ENCODE measurements around the gene ARTN. TPM values are rescaled to one million over a fixed set of nuclear protein-coding genes. Genes with fewer than 3 reads are reported as not detected.
A peak's percentile ranks its signal among the peaks of the same experiment; 100 is the strongest.

Gene ARTN
- total RNA-seq, 2 donors from 2014 or later = 1.2 TPM; not detected in 1

DNA sequence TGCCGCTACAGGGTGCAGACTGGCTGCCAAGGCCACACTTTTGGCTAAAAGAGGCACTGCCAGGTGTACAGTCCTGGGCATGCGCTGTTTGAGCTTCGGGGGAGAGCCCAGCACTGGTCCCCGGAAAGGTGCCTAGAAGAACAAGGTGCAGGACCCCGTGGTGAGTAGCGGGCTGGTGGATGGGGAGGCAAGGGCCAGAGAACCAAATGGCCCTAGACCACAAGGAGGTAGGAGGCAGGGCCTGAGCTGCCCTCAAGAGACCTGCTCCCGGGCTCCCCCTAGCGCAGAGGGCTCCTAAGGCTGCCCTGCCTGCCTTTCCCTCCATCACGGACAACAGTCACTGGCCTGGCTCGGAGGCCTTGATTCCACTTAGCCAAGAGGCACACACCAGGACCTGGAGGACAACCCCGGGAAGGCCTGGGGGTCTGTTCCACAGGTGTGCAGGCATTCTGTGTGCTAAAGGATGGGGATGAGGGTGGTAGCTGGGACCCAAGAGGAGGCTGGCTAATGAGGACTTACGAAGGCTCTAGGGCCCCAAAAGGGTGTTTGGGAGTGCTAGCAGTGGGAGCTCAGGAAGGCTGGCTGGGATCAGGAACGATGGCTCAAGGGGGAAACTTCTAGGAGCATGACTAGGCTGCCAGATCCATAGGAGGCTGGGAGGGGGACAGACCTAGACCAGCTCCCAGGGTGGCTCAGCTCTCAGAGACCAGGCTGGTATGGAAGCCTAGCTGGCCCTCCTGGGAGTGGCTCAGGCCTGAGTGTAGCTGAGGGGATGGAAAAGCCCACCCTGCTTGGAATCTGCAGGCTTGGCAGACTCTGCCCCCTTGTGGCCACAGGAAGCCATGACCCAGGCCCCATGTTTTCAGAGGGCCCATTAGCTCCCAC is 742 bp downstream of the ARTN start:
- H3K27ac Mint-ChIP-seq = no peak overlapping the region
- no peaks in the 10 kb centered on the region for H3K9me3 Mint-ChIP-seq
- H3K4me3 Mint-ChIP-seq = no peak overlapping the region
- H3K27me3 Mint-ChIP-seq = peaks cover 9 to 20% of the 10 kb centered on the region in 2 donors
- no peaks in the 10 kb centered on the region for H3K36me3 Mint-ChIP-seq
- peak; percentile 67 for DNase-seq (ENCODE audit: low spot score)
- peaks cover 0 to 15% of the 10 kb centered on the region in 2 donors for H3K4me1 Mint-ChIP-seq (ENCODE audit: low read depth in 2 of 2)
- peak; percentile 63 for ATAC-seq

DNA sequence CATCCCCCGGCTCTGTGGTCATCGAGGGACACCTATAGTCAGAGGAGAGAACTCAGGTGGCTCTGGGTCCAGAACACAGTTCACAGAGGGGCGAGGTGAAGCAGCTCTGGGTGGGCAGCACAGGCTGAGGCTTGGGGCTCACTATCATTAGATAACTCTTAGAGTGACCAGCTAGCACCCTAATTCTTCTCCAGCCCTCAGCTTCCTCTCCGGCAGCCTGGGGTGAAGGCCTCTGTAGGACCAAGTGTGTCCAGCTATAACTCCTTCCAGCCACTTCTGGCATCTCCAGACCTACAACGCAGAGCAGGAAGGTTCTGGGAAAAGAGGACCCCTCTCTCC is 1.4 kb downstream of the ARTN start:
- no peaks in the 10 kb centered on the region for H3K36me3 Mint-ChIP-seq
- peaks cover 9 to 20% of the 10 kb centered on the region in 2 donors for H3K27me3 Mint-ChIP-seq
- H3K27ac Mint-ChIP-seq = no peak overlapping the region
- H3K4me3 Mint-ChIP-seq = no peak overlapping the region
- no peak for ATAC-seq
- peaks cover 0 to 17% of the 10 kb centered on the region in 2 donors for H3K4me1 Mint-ChIP-seq (ENCODE audit: low read depth in 2 of 2)
- DNase-seq (ENCODE audit: low spot score) = no peak
- H3K9me3 Mint-ChIP-seq = no peaks in the 10 kb centered on the region

DNA sequence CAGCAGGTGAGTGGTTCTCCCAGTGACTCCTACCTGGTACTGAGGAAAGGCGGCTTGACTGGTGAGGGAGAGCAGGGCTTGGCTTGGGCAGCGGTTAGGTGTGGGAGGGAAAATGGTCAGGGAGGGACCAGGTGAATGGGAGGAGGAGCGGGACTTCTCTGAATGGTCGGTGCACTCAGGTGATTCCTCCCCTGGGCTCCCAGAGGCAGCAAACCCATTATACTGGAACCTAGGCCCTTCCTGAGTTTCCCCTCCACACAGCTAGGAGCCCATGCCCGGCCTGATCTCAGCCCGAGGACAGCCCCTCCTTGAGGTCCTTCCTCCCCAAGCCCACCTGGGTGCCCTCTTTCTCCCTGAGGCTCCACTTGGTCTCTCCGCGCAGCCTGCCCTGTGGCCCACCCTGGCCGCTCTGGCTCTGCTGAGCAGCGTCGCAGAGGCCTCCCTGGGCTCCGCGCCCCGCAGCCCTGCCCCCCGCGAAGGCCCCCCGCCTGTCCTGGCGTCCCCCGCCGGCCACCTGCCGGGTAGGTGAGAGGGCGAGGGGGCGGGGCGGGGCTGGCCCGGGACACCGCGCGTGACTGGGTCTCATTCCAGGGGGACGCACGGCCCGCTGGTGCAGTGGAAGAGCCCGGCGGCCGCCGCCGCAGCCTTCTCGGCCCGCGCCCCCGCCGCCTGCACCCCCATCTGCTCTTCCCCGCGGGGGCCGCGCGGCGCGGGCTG is 2.3 kb downstream of the ARTN start:
- Mint-ChIP-seq H3K36me3 (no peaks in the 10 kb centered on the region), H3K4me3 (no peak overlapping the region), H3K27me3 (peaks cover 9 to 20% of the 10 kb centered on the region in 2 donors), H3K27ac (no peak overlapping the region), H3K4me1 (ENCODE audit: low read depth in 2 of 2) (peaks cover 0 to 20% of the 10 kb centered on the region in 2 donors), H3K9me3 (no peaks in the 10 kb centered on the region)
- ATAC-seq = no peak
- DNase-seq (ENCODE audit: low spot score) = no peak

DNA sequence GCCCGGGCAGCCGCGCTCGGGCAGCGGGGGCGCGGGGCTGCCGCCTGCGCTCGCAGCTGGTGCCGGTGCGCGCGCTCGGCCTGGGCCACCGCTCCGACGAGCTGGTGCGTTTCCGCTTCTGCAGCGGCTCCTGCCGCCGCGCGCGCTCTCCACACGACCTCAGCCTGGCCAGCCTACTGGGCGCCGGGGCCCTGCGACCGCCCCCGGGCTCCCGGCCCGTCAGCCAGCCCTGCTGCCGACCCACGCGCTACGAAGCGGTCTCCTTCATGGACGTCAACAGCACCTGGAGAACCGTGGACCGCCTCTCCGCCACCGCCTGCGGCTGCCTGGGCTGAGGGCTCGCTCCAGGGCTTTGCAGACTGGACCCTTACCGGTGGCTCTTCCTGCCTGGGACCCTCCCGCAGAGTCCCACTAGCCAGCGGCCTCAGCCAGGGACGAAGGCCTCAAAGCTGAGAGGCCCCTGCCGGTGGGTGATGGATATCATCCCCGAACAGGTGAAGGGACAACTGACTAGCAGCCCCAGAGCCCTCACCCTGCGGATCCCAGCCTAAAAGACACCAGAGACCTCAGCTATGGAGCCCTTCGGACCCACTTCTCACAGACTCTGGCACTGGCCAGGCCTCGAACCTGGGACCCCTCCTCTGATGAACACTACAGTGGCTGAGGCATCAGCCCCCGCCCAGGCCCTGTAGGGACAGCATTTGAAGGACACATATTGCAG is 3.0 kb downstream of the ARTN start:
- H3K27me3 Mint-ChIP-seq = peaks cover 9 to 20% of the 10 kb centered on the region in 2 donors
- H3K27ac Mint-ChIP-seq = no peak overlapping the region
- peak overlapping the region; percentile 59 for H3K4me3 Mint-ChIP-seq
- H3K36me3 Mint-ChIP-seq = no peaks in the 10 kb centered on the region
- H3K9me3 Mint-ChIP-seq = no peaks in the 10 kb centered on the region
- ATAC-seq = peak; percentile 48 to 49
- no peak for DNase-seq (ENCODE audit: low spot score)
- H3K4me1 Mint-ChIP-seq (ENCODE audit: low read depth in 2 of 2) = peaks cover 0 to 20% of the 10 kb centered on the region in 2 donors

DNA sequence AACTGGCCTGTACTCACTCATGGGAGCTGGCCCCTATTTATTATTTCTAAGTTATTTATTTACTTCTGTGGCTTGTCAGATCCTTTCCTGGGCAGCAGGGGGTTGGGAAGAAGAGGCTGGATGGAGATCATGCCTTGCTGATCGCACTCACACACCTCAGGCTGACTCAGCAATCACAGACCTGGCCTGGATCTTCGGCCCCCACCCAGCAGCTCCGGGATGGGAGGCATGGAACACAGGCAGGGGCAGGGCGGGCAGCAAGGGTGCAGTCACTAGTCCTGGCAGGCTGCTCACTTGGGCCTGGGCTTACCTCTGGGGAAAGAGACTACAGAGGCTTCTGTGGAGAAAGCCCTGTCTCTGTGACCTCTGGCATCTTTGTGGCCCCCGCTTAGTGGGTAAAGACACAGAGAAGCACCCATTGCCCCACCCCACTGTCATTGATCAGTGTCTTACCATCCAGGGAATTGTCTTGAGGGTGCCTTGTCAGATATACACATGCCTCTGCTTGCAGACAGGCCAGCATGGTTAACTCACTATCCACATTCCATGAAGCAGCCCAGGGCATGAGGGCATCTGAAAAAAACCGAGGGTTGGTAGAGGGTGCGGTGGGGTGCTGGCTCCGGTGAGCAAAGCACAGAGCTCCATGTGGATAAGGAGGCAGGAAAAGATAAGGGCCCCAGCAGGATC is 3.7 kb downstream of the ARTN start:
- no peak for ATAC-seq
- H3K27ac Mint-ChIP-seq = no peak overlapping the region
- H3K36me3 Mint-ChIP-seq = no peaks in the 10 kb centered on the region
- peak; percentile 31 for DNase-seq (ENCODE audit: low spot score)
- no peak overlapping the region for H3K4me3 Mint-ChIP-seq
- H3K4me1 Mint-ChIP-seq (ENCODE audit: low read depth in 2 of 2) = peaks cover 0 to 20% of the 10 kb centered on the region in 2 donors
- peaks cover 9 to 20% of the 10 kb centered on the region in 2 donors for H3K27me3 Mint-ChIP-seq
- H3K9me3 Mint-ChIP-seq = no peaks in the 10 kb centered on the region

DNA sequence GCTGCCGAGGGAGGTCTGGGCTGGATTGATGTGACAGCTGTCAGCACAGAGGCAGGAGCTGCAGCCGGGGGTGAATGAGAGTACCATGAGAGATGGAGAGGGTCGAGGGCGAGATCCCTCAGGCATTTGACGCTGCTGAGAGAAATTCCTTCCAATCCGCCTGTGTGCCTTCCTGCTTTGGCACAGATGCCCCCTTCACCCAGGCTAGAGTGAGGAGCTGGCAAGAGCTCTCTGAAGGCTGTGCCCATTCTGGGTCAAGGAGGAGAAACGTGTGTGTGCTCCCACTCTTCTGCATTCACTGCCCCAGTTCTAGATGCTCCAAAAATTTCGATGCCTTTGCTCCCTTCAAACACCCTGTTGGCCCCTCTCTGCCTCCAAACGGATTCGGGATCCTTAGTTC is 4.8 kb downstream of the ARTN start:
- Mint-ChIP-seq H3K9me3 (no peaks in the 10 kb centered on the region), H3K4me1 (ENCODE audit: low read depth in 2 of 2) (peaks cover 4 to 13% of the 10 kb centered on the region in 2 donors), H3K27me3 (peaks cover 0 to 11% of the 10 kb centered on the region in 2 donors), H3K4me3 (no peak overlapping the region), H3K36me3 (no peaks in the 10 kb centered on the region), H3K27ac (no peak overlapping the region)
- no peak for DNase-seq (ENCODE audit: low spot score)
- no peak for ATAC-seq

DNA sequence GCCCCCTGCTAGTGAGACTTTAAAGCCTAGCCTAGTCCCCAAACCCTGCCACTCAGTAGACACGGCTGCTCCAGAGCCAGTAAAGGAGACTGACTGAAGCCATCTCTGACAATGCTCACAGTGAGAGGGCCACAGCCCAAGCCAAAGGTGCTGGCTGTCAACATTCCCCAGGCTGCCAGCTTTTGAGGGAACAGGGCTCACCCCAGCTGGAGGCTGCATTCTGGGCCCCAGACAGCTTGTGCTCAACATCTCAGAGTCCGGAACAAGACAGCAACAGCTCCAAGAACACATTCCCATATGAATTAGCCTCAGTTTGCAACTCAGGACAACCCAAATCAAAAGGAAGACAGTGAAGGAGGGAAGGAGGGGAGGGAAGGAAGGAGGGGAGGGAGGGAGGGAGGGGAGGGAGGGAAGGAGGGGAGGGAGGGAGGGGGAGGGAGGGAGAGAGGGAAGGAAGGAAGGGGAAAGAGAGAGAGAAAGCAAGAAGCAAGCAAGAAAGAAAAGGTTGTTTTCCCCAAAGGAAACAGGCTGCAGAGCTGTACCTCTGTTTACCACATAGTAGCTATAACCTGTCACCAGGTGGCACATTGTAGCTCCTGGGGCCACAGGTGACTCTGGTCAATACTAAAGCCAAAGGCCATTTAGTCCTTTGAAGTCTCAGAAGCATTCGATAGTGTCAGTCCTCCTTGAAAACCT is 5.4 kb downstream of the ARTN start:
- Mint-ChIP-seq H3K27me3 (peaks cover 0 to 8% of the 10 kb centered on the region in 2 donors), H3K36me3 (no peaks in the 10 kb centered on the region), H3K4me1 (ENCODE audit: low read depth in 2 of 2) (peaks cover 4 to 10% of the 10 kb centered on the region in 2 donors), H3K9me3 (no peaks in the 10 kb centered on the region), H3K27ac (no peak overlapping the region), H3K4me3 (no peak overlapping the region)
- peak; percentile 48 for DNase-seq (ENCODE audit: low spot score)
- no peak for ATAC-seq

DNA sequence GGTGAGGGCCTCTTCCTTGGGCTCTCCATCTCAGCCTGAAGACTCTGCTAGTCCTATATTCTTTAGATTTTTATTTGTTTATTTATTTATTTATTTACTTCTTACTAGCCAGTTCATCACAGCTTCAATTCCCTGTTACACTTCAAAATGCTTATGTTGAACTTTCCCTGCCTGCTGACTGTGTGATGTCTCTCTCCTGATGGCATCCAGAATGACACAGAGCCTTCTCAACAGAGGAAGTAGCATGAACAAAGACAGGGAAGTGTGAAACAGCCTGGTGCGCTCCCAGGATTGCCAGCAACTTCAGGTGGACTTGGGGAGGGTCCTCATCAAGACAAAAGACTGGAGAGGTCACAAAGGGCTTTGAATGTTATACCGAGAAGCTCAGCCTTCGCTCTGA is 8.8 kb downstream of the ARTN start:
- ATAC-seq = no peak
- H3K9me3 Mint-ChIP-seq = no peaks in the 10 kb centered on the region
- no peaks in the 10 kb centered on the region for H3K27me3 Mint-ChIP-seq
- H3K4me1 Mint-ChIP-seq (ENCODE audit: low read depth in 2 of 2) = peaks cover 17 to 23% of the 10 kb centered on the region in 2 donors
- H3K27ac Mint-ChIP-seq = no peak overlapping the region
- H3K36me3 Mint-ChIP-seq = no peaks in the 10 kb centered on the region
- no peak overlapping the region for H3K4me3 Mint-ChIP-seq
- no peak for DNase-seq (ENCODE audit: low spot score)

DNA sequence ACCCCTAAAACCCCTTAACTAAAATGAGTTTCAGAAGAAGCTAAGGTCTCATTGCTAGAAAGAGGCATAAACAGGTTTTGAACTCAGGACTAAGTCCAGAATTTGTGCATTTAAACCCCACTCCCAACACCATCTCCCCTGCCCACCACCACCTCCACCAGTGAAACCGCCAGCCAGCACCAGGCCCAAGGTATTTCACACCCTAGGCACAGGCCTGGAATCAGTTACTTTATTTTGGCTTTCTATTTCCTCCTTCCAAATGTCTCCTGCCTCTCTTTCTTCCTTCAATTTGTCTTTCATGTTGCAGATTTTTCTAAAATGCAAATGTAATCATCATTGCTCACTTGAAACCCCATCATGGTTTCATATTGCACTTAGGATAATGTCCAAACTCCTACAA is 11.3 kb downstream of the ARTN start:
- ATAC-seq (no peak), DNase-seq (ENCODE audit: low spot score) (no peak)
- peak overlapping the region in 1 of 2 donors; percentile 95 for H3K27ac Mint-ChIP-seq

DNA sequence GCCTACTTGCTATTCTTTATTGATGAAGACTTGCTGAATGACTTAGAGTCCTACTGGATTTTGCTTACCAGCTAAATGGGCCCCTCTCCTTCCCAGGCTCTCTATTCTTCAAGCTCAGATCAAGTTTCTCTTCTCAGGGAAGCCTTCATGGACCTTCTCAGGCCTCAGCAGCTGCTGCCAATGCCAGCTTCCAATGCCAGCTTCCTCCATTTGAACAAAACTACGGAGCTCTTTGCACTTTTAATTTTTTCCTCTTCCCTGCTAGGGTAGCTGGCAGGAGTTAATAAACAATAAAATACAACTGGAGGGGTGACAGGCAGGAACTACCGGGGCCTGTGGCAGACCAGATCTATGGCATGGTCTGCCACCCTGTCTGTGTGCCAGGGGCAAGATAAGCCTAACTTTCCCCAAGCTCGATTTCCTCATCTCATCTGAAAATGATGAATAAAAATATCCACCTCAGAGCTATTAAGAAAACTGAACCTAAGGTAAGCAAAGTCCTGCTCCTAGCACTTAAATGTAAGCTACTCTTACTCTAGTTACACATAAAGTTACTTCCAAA is 12.2 kb downstream of the ARTN start:
- H3K4me1 Mint-ChIP-seq (ENCODE audit: low read depth in 2 of 2) = peaks cover 26 to 33% of the 10 kb centered on the region in 2 donors
- DNase-seq (ENCODE audit: low spot score) = no peak

More for the DNA sequence above, 11.3 kb downstream of the ARTN start:
- H3K4me1 Mint-ChIP-seq (ENCODE audit: low read depth in 2 of 2) = peaks cover 24 to 27% of the 10 kb centered on the region in 2 donors
- no peaks in the 10 kb centered on the region for H3K9me3 Mint-ChIP-seq
- H3K4me3 Mint-ChIP-seq = peak overlapping the region; percentile 95
- H3K27me3 Mint-ChIP-seq = no peaks in the 10 kb centered on the region
- H3K36me3 Mint-ChIP-seq = no peaks in the 10 kb centered on the region

DNA sequence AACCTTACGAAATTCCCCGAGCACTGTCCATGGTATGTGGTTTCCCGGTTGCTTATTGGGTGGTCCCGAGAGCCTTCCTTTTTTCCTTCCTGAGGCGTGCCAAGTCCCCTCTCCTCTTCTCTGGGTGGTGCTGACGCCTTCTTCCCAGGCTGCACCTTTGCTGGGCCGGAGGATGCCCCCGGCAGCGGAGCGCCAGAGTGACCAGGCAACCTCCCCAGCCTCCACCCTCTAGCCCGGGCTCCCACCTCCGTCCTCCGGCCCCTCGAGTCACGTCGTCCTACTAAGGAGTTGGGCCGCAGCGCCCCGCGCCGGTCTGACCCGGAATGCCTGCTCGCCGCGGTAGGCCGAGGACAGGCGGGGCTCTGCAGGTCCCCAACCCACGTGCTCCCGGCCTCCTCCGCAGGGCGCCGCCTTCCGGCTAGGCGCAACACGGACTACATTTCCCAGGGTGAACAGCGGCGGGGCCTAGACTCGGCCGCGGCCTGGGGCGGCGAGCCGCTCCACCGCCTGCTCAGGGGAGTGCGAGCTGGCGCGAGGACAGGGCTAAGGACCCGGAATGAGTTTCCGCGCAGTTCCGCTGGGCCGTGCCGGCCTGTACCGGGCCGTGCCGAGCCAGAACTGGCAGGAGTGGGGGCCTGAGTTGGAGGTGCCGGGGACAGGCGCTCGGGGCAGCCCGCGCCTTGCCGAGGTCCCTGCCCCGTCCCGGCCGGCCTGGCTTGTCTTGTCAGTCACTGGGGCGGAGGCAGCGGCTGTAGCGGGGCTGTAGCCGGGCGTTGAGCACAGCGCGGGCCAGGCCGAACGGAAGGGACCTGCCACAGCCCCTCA is 12.8 kb downstream of the ARTN start, which contains the start of gene IPO13:
TSS of gene IPO13 (plus strand) at position 715 of the 825 bp plus-strand sequence. CDS start 651 bp downstream, outside the sequence.
- peak; percentile 98 to 99 for ATAC-seq
- H3K4me1 Mint-ChIP-seq (ENCODE audit: low read depth in 2 of 2) = peaks cover 29 to 40% of the 10 kb centered on the region in 2 donors

More for the DNA sequence above, 12.2 kb downstream of the ARTN start:
- H3K27me3 Mint-ChIP-seq = no peaks in the 10 kb centered on the region
- H3K27ac Mint-ChIP-seq = peak overlapping the region; percentile 86 to 95
- peak overlapping the region; percentile 95 for H3K4me3 Mint-ChIP-seq
- H3K9me3 Mint-ChIP-seq = no peaks in the 10 kb centered on the region
- H3K36me3 Mint-ChIP-seq = peaks cover 6% of the 10 kb centered on the region
- ATAC-seq = no peak

More for the DNA sequence above, 12.8 kb downstream of the ARTN start, which contains the start of gene IPO13:
- Mint-ChIP-seq H3K9me3 (no peaks in the 10 kb centered on the region), H3K27me3 (no peaks in the 10 kb centered on the region), H3K4me3 (peak within 1 kb of the TSS; percentile 95), H3K27ac (peak within 1 kb of the TSS; percentile 86 to 95), H3K36me3 (peaks cover 7% of the 10 kb centered on the region)
- peak; percentile 98 for DNase-seq (ENCODE audit: low spot score)

Data from natural killer cell treated with Interleukin-12 subunit alpha and Interleukin-12 subunit beta and Interleukin-15 and Interleukin-18, amount 100 ng/mL, for 72 hours (primary cell).